Tibial artery (tissue), 4 donors: Measurements from ENCODE around the gene FZD8.

Source experiments
- DNase-seq, 2 donors: peaks; one replicate each; pipeline ENCODE4 v3.0.0-alpha.2; 2019
- H3K27ac ChIP-seq, 2 donors: fragments of 200-600 bp; sonication (generic) in 1 of 2; 1 replicate in 1 of 2; 2 replicates in 1 of 2; pipeline ENCODE4 v1.5.1; 2018 to 2019; ENCODE audit warnings: mild to moderate bottlenecking in 1 of 2
- H3K27me3 ChIP-seq, 2 donors: fragments of 200-600 bp; sonication (generic) in 1 of 2; one replicate each; pipeline versions ENCODE4 v1.5.1 to v1.6.0; 2016 to 2019
- H3K36me3 ChIP-seq, 3 donors: fragments of 200-600 bp; sonication (generic) in 2 of 3; one replicate each; pipeline ENCODE4 v1.5.1; 2016 to 2019; ENCODE audit warnings: mild to moderate bottlenecking in 2 of 3
- H3K4me1 ChIP-seq, 4 donors: fragments of 200-600 bp; sonication (generic) in 2 of 4; 1 replicate in 3 of 4; 2 replicates in 1 of 4; pipeline ENCODE4 v1.5.1; 2016 to 2019
- H3K4me3 ChIP-seq, 2 donors: fragments of 200-600 bp; sonication (generic) in 1 of 2; 1 replicate in 1 of 2; 2 replicates in 1 of 2; pipeline ENCODE4 v1.5.1; 2018 to 2019; ENCODE audit warnings: mild to moderate bottlenecking in 2 of 2
- H3K9me3 ChIP-seq, 3 donors: fragments of 200-600 bp; sonication (generic) in 1 of 3; one replicate each; pipeline ENCODE4 v1.5.1; 2016 to 2019
- CTCF ChIP-seq, 2 experiments: fragments of 200-600 bp in 1 of 2; fragments of 450-650 bp in 1 of 2; IDR thresholded peaks; one replicate each; pipeline ENCODE4 v1.5.1; 2017 to 2019; ENCODE audit warnings: antibody characterized with exemption in 2 of 2, mild to moderate bottlenecking in 1 of 2, moderate library complexity in 1 of 2
- intact Hi-C: fragments of 100-400 bp; cut with DNase I; formaldehyde crosslinking; loops from one replicate; pipeline ENCODE4 v1.15.0; 2023; ENCODE audit warnings: low total_unique reads

Gene FZD8

DNA sequence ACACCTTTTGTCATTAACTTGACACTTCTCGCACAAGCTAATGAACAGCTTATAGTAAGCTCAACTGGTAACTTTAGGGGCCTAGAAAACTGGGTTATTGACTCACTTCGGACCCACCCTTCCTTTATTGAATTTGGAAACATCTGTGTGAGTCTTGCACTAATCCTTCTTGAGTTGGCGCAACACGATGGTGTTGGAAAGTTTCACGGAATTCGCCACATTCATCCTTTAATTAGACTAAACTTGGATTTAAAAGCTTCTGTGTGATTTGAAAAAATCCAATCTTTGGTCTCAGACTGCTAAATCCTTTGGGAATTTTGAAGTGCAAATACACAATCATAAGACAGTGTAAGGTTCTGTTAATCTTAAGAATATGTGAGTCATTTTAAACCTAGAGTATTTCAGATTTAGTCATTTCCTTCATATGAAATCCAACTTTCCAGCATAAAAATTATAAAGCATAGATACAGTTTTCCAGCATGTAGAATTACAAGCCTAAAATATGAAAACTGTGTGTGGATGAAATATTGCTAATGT is 15.1 kb downstream of the FZD8 start:
- no peaks in the 10 kb centered on the region for H3K36me3 ChIP-seq
- no peak for DNase-seq
- H3K4me3 ChIP-seq = no peak overlapping the region
- H3K9me3 ChIP-seq = no peaks in the 10 kb centered on the region
- H3K27me3 ChIP-seq = peaks cover 0 to 6% of the 10 kb centered on the region in 2 donors
- H3K27ac ChIP-seq = no peak overlapping the region
- TF ChIP-seq CTCF (IDR thresholded peaks at IDR 0.05) = no peak
- intact Hi-C loops = no loop called here
- H3K4me1 ChIP-seq = no peaks in the 10 kb centered on the region

DNA sequence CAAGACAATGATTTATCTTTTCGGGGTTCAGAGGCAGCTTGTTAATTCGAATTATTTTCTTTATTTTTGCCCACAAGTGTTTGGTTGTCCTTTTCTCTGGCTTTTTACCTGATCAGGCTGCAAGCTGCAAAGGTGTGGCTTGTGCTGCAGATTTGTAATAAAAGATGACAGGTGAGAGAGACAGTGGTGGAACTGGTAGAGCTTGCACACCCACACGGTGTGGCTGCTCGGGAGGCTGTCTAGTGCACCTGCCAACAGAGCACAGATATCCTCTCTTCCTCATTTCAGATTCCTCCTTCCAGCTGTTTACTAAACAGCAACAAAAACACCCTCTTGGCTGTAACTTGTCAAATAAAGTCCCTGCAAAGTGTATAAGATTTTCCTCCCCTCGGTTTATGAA is 27.8 kb downstream of the FZD8 start:
- Histone ChIP-seq H3K4me3 (no peak overlapping the region), H3K9me3 (no peaks in the 10 kb centered on the region), H3K4me1 (no peaks in the 10 kb centered on the region), H3K27me3 (peaks cover 0 to 22% of the 10 kb centered on the region in 2 donors), H3K27ac (no peak overlapping the region), H3K36me3 (no peaks in the 10 kb centered on the region)
- TF ChIP-seq CTCF (IDR thresholded peaks at IDR 0.05) = no peak
- intact Hi-C loops = no loop called here
- DNase-seq = no peak

- no peaks in the 10 kb centered on the region for H3K4me1 ChIP-seq
- DNase-seq = no peak
- H3K27ac ChIP-seq = no peak overlapping the region
- no peaks in the 10 kb centered on the region for H3K9me3 ChIP-seq
- intact Hi-C loops = no loop called here
- H3K36me3 ChIP-seq = no peaks in the 10 kb centered on the region
- peak in 1 of 2 experiments; percentile 14 for TF ChIP-seq CTCF (IDR thresholded peaks at IDR 0.05)
- no peak overlapping the region for H3K4me3 ChIP-seq
- H3K27me3 ChIP-seq = peaks cover 0 to 24% of the 10 kb centered on the region in 2 donors
Measured at GRCh38 chr10:35613597-35614226, 28.4 kb downstream of the FZD8 start.

DNA sequence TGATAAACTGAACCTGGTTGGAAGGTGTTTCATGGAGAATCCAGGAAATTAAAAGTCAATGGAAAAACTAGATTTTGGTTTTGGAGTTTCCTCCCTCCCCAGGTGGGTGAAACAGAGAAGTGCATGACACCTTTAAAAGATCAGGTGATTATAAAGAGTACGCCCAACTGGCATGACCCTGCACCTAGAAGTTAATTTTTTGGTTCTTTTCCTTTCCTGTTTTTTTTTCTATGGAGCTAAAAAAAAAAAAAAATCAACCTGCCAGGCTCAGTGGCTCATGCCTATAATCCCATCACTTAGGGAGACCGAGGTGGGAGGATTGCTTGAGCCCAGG is 29.0 kb downstream of the FZD8 start:
- Histone ChIP-seq H3K27ac (no peak overlapping the region), H3K36me3 (no peaks in the 10 kb centered on the region), H3K4me1 (peaks cover 0 to 5% (median 4%) of the 10 kb centered on the region in 4 donors), H3K9me3 (no peaks in the 10 kb centered on the region), H3K27me3 (peaks cover 0 to 30% of the 10 kb centered on the region in 2 donors), H3K4me3 (no peak overlapping the region)
- intact Hi-C loops = no loop called here
- TF ChIP-seq CTCF (IDR thresholded peaks at IDR 0.05) = no peak
- no peak for DNase-seq

GRCh38 chr10:35612385-35613106 is 29.6 kb downstream of the FZD8 start:
- H3K9me3 ChIP-seq = no peaks in the 10 kb centered on the region

More at GRCh38 chr10:35612385-35613106, 29.6 kb downstream of the FZD8 start:
- DNase-seq = no peak
- intact Hi-C loops = no loop called here
- H3K27me3 ChIP-seq = peaks cover 0 to 35% of the 10 kb centered on the region in 2 donors
- H3K4me1 ChIP-seq = peaks cover 0 to 11% (median 9%) of the 10 kb centered on the region in 4 donors
- H3K36me3 ChIP-seq = no peaks in the 10 kb centered on the region
- H3K27ac ChIP-seq = no peak overlapping the region
- no peak overlapping the region for H3K4me3 ChIP-seq
- TF ChIP-seq CTCF (IDR thresholded peaks at IDR 0.05) = no peak
